Osteocyte (in vitro differentiated cells): Measurements from ENCODE around the gene DMD. TPM values are rescaled to one million over a fixed set of nuclear protein-coding genes. Genes with fewer than 3 reads are reported as not detected.

Experiments used
- DNase-seq: peaks from one replicate; pipeline ENCODE4 v3.0.0; 2021; ENCODE audit warnings: mixed read lengths; ENCODE audit not compliant: unreplicated experiment; ENCODE audit errors: extremely low spot score
- H3K27ac Mint-ChIP-seq: one replicate; pipeline ENCODE4 v1.8.0; 2021; ENCODE audit warnings: mild to moderate bottlenecking, mixed read lengths; ENCODE audit not compliant: unreplicated experiment
- H3K27me3 Mint-ChIP-seq: one replicate; pipeline ENCODE4 v1.8.0; 2021; ENCODE audit warnings: mixed read lengths; ENCODE audit not compliant: unreplicated experiment
- H3K36me3 Mint-ChIP-seq: one replicate; pipeline ENCODE4 v1.8.0; 2021; ENCODE audit warnings: mixed read lengths; ENCODE audit not compliant: unreplicated experiment
- H3K4me1 Mint-ChIP-seq: one replicate; pipeline ENCODE4 v1.8.0; 2021; ENCODE audit warnings: mixed read lengths; ENCODE audit not compliant: unreplicated experiment
- H3K4me3 Mint-ChIP-seq: one replicate; pipeline ENCODE4 v1.8.0; 2021; ENCODE audit warnings: mild to moderate bottlenecking, moderate library complexity, mixed read lengths; ENCODE audit not compliant: unreplicated experiment
- H3K9me3 Mint-ChIP-seq: one replicate; pipeline ENCODE4 v1.8.0; 2021; ENCODE audit warnings: mixed read lengths; ENCODE audit not compliant: unreplicated experiment
- total RNA-seq: library from RNA; stranded (reverse); gene quantifications from 2 replicates; pipeline ENCODE4 v1.2.1, GENCODE V29; 2021
- TF ChIP-seq, protein P1 (sequence below): fragments of 200-600 bp; sonication (generic); IDR thresholded peaks from 2 replicates; pipeline ENCODE4 v1.5.0; 2021; ENCODE audit warnings: antibody characterized with exemption, mild to moderate bottlenecking, moderate library complexity

Gene DMD
- total RNA-seq, 1 donor from 2014 or later, result 317 TPM

DNA sequence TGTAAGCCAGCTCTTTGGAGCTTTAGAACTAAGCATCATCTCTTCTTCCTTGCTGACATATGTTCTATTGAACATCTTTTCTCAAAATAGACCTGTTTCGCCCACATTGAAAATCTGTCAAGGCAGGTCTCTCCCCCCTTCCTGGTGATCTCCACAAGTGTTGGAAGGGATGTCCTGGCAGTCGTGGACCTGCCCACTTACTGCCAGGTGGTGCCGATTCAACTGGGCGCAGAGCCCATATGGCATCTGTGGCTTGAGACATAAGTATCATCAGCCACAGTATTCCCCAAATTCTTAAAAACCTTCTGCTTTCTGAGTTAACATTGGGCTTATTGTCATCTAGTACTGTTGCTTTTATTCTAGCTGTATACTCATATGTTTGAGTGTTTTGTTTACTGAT, 1170.2 kb downstream of the DMD start:
- Mint-ChIP-seq H3K27ac (no peak overlapping the region), H3K9me3 (peaks cover 15% of the 10 kb centered on the region), H3K27me3 (no peaks in the 10 kb centered on the region), H3K4me1 (no peaks in the 10 kb centered on the region), H3K4me3 (no peak overlapping the region), H3K36me3 (no peaks in the 10 kb centered on the region)
- TF ChIP-seq, protein P1, sequence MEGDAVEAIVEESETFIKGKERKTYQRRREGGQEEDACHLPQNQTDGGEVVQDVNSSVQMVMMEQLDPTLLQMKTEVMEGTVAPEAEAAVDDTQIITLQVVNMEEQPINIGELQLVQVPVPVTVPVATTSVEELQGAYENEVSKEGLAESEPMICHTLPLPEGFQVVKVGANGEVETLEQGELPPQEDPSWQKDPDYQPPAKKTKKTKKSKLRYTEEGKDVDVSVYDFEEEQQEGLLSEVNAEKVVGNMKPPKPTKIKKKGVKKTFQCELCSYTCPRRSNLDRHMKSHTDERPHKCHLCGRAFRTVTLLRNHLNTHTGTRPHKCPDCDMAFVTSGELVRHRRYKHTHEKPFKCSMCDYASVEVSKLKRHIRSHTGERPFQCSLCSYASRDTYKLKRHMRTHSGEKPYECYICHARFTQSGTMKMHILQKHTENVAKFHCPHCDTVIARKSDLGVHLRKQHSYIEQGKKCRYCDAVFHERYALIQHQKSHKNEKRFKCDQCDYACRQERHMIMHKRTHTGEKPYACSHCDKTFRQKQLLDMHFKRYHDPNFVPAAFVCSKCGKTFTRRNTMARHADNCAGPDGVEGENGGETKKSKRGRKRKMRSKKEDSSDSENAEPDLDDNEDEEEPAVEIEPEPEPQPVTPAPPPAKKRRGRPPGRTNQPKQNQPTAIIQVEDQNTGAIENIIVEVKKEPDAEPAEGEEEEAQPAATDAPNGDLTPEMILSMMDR, result no peak
- no peak for DNase-seq

DNA sequence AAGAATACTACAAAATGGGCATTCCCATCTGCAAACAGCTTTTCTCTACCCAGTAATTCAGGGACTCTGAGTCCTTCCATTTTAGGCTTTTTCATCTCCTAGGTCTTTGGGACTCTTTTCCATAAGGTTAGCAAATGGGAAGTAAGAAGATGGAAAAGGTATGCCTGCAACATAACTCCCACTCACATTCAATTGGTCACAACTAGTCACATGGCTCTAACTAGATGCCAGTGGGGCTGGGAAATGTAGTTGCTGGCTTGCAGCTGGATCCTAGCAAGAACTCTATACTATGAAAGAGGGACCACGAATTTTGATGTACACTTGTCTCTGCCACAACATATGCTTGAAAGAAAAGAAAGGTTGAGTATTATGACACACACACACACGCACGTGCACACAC, 1184.6 kb downstream of the DMD start:
- TF ChIP-seq, protein P1, result no peak
- Mint-ChIP-seq H3K36me3 (no peaks in the 10 kb centered on the region), H3K4me3 (no peak overlapping the region)

DNA sequence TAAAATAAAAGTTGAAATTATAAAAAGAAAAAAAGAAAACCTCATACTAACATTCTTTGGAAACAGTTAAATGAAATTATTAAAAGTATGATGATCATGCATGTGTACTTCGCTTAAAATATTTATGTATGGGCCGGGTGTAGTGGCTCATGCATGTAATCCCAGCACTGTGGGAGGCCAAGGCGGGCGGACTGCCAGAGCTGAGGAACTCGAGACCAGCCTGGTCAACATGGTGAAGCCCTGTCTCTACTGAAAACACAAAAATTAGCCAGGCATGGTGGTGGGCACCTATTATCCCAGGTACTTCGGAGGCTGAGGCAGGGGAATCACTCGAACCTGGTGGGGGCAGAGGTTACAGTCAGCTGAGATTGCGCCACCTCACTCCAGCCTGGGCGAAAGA, 1187.3 kb downstream of the DMD start:
- no peak for DNase-seq
- H3K4me3 Mint-ChIP-seq, result no peak overlapping the region
- H3K27ac Mint-ChIP-seq, result no peak overlapping the region
- H3K4me1 Mint-ChIP-seq, result no peaks in the 10 kb centered on the region
- no peaks in the 10 kb centered on the region for H3K36me3 Mint-ChIP-seq
- H3K27me3 Mint-ChIP-seq, result no peaks in the 10 kb centered on the region
- TF ChIP-seq, protein P1, result no peak
- peaks cover 17% of the 10 kb centered on the region for H3K9me3 Mint-ChIP-seq

More for the DNA sequence above, 1184.6 kb downstream of the DMD start:
- no peak overlapping the region for H3K27ac Mint-ChIP-seq
- peaks cover 13% of the 10 kb centered on the region for H3K9me3 Mint-ChIP-seq
- DNase-seq, result no peak
- no peaks in the 10 kb centered on the region for H3K4me1 Mint-ChIP-seq
- H3K27me3 Mint-ChIP-seq, result no peaks in the 10 kb centered on the region

DNA sequence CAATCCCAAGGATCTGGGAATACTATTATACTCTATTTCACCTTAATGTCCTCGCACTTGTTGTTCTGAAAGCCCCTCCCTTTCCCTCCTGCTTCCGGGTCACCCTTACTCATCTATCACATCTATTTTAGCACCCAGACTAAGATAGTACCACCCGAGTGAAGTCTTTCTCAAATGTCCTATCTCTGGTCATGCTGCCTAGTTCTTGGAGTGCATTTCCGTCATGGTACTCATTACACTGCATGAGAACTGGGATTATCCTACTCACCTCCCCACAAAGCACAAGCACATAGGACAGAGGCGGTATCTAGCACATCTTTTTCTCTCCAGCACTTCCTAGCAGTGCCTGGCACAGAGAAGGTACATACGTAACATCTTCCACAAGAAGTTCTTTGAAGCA, 1195.2 kb downstream of the DMD start:
- Mint-ChIP-seq H3K9me3 (peaks cover 3% of the 10 kb centered on the region), H3K4me1 (no peaks in the 10 kb centered on the region), H3K4me3 (no peak overlapping the region), H3K36me3 (no peaks in the 10 kb centered on the region), H3K27ac (no peak overlapping the region), H3K27me3 (no peaks in the 10 kb centered on the region)
- no peak for DNase-seq
- TF ChIP-seq, protein P1, result no peak

DNA sequence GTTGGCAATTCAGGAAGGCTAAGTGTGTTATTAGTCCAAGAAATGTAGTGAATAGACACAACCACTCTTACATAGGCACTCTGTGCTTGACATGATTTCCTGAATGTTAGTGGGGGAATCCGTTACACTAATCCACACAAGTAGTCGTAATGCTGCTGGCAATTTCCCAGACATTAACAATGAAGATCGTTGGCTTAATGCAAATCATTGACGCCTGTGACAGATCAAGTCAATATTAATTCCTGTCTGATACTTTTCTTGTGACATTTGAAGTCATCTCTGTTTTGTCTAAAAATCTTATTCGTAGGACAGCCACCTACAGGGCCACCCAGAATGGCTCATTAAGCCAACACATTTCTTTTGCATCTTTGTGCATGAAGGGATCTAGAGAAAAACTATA, 1200.4 kb downstream of the DMD start:
- DNase-seq, result no peak
- no peak overlapping the region for H3K27ac Mint-ChIP-seq
- H3K36me3 Mint-ChIP-seq, result no peaks in the 10 kb centered on the region
- H3K9me3 Mint-ChIP-seq, result peaks cover 5% of the 10 kb centered on the region
- H3K27me3 Mint-ChIP-seq, result no peaks in the 10 kb centered on the region
- H3K4me1 Mint-ChIP-seq, result no peaks in the 10 kb centered on the region
- no peak overlapping the region for H3K4me3 Mint-ChIP-seq
- TF ChIP-seq, protein P1, result no peak
